SK-N-MC (cell line): ENCODE data around the gene PRKN.

Experiments
- DNase-seq: peaks from one replicate; pipeline ENCODE4 v3.0.0-alpha.2; 2011; ENCODE audit warnings: low read depth, low spot score
- H3K27ac ChIP-seq: fragments of 200-600 bp; sonication (generic); 2 replicates; pipeline ENCODE4 v1.5.1; 2016; ENCODE audit warnings: mixed run types
- H3K36me3 ChIP-seq: fragments of 200-600 bp; sonication (generic); 2 replicates; pipeline ENCODE4 v1.6.1; 2017; ENCODE audit warnings: antibody characterized with exemption, low read length, mixed read lengths; ENCODE audit not compliant: insufficient read depth
- H3K4me3 ChIP-seq: fragments of 200-600 bp; sonication (generic); 2 replicates; pipeline ENCODE4 v1.5.1; 2016
- H3K9ac ChIP-seq: fragments of 200-600 bp; sonication (generic); 2 replicates; pipeline ENCODE4 v1.8.0; 2017; ENCODE audit warnings: mixed run types, mixed read lengths; ENCODE audit not compliant: insufficient read length
- H3K9me3 ChIP-seq: fragments of 200-600 bp; sonication (generic); 2 replicates; pipeline ENCODE4 v1.6.1; 2017; ENCODE audit warnings: low read depth, mild to moderate bottlenecking, antibody characterized with exemption, low read length, moderate library complexity, mixed read lengths
- EZH2 ChIP-seq: fragments of 200-600 bp; sonication (generic); IDR thresholded peaks from one replicate; pipeline ENCODE4 v1.6.1; 2017; ENCODE audit warnings: antibody characterized with exemption
- FOXP2 ChIP-seq: optimal IDR thresholded peaks from 2 replicates; pipeline ENCODE3; 2011; ENCODE audit warnings: mild to moderate bottlenecking, moderate library complexity; ENCODE audit not compliant: insufficient read depth; ENCODE audit errors: extremely low read length, control extremely low read depth
- POLR2AphosphoS5 ChIP-seq: IDR thresholded peaks from 2 replicates; pipeline ENCODE4 v1.6.1; 2012; ENCODE audit warnings: mild to moderate bottlenecking, low read depth, low read length, borderline replicate concordance

The PRKN gene

GRCh38 chr6:161844804-161845203 lies 882.8 kb downstream of the PRKN start:
- no peak overlapping the region for H3K9ac ChIP-seq
- no peaks in the 10 kb centered on the region for H3K9me3 ChIP-seq
- DNase-seq: no peak
- TF ChIP-seq FOXP2 (no peak), EZH2 (no peak), POLR2AphosphoS5 (no peak)
- no peak overlapping the region for H3K4me3 ChIP-seq
- H3K36me3 ChIP-seq: no peaks in the 10 kb centered on the region
- no peak overlapping the region for H3K27ac ChIP-seq

DNA sequence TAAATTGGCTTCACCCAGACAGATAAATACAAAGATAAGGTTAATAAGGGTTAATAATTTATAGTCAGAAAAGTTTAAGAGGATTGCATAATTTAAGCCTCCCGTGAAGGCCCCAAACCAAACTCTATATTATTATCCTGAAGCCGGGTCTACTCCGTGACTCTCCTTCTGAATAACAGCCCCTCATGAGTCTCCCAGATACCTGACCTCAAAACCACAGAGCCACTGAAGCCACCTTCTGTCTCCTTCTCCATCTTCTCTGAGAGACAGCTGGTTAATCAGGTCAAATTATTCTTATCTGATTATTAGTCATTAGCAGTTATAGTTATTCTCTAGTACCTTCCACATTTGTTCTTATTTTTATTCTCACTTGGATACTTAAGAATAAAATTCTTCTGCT lies 884.5 kb downstream of the PRKN start:
- no peak overlapping the region for H3K27ac ChIP-seq
- H3K9ac ChIP-seq: no peak overlapping the region
- no peaks in the 10 kb centered on the region for H3K36me3 ChIP-seq
- H3K4me3 ChIP-seq: no peak overlapping the region
- no peak for TF ChIP-seq EZH2
- TF ChIP-seq FOXP2: no peak
- TF ChIP-seq POLR2AphosphoS5: no peak
- H3K9me3 ChIP-seq: no peaks in the 10 kb centered on the region
- no peak for DNase-seq

DNA sequence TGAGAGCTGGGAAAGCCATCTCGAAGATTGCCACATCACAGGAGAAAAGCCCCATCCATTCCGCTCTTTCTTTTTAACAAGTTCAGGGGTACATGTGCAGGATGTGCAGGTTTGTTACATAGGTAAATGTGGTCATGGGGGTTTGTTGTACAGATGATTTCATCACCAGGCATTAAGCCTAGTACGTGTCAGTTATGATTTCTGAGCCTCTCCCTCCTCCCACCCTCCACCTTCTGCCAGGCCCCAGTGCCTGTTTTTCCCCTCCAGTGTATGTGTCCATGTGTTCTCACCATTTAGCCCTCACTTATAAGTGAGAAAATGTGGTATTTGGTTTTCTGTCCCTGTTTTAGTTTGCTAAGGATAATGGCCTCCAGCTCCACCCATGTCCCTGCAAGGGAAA lies 887.2 kb downstream of the PRKN start:
- no peak for TF ChIP-seq EZH2
- TF ChIP-seq POLR2AphosphoS5: no peak
- TF ChIP-seq FOXP2: no peak
- no peak overlapping the region for H3K9ac ChIP-seq
- H3K36me3 ChIP-seq: no peaks in the 10 kb centered on the region
- no peak for DNase-seq
- H3K27ac ChIP-seq: no peak overlapping the region
- H3K4me3 ChIP-seq: no peak overlapping the region
- H3K9me3 ChIP-seq: no peaks in the 10 kb centered on the region

- TF ChIP-seq FOXP2 (no peak), POLR2AphosphoS5 (no peak), EZH2 (no peak)
- no peak overlapping the region for H3K4me3 ChIP-seq
- H3K27ac ChIP-seq: no peak overlapping the region
- no peaks in the 10 kb centered on the region for H3K9me3 ChIP-seq
- H3K9ac ChIP-seq: no peak overlapping the region
- no peak for DNase-seq
- H3K36me3 ChIP-seq: no peaks in the 10 kb centered on the region
Observed at GRCh38 chr6:161838306-161839035, 889.1 kb downstream of the PRKN start.

GRCh38 chr6:161837854-161838253 lies 889.7 kb downstream of the PRKN start:
- no peaks in the 10 kb centered on the region for H3K9me3 ChIP-seq
- no peak overlapping the region for H3K9ac ChIP-seq
- no peaks in the 10 kb centered on the region for H3K36me3 ChIP-seq
- no peak overlapping the region for H3K4me3 ChIP-seq
- TF ChIP-seq EZH2 (no peak), FOXP2 (no peak), POLR2AphosphoS5 (no peak)
- no peak for DNase-seq
- H3K27ac ChIP-seq: no peak overlapping the region

- H3K4me3 ChIP-seq: no peak overlapping the region
- H3K36me3 ChIP-seq: no peaks in the 10 kb centered on the region
- H3K9me3 ChIP-seq: no peaks in the 10 kb centered on the region
- no peak overlapping the region for H3K9ac ChIP-seq
- no peak for DNase-seq
- H3K27ac ChIP-seq: no peak overlapping the region
- TF ChIP-seq FOXP2 (no peak), EZH2 (no peak), POLR2AphosphoS5 (no peak)
Observed at GRCh38 chr6:161837449-161837735, 890.2 kb downstream of the PRKN start.

- Histone ChIP-seq H3K9me3 (no peaks in the 10 kb centered on the region), H3K27ac (no peak overlapping the region), H3K36me3 (no peaks in the 10 kb centered on the region), H3K9ac (no peak overlapping the region), H3K4me3 (no peak overlapping the region)
- no peak for DNase-seq
- TF ChIP-seq FOXP2 (no peak), EZH2 (no peak), POLR2AphosphoS5 (no peak)
Observed at GRCh38 chr6:161836643-161837448, 890.7 kb downstream of the PRKN start.

DNA sequence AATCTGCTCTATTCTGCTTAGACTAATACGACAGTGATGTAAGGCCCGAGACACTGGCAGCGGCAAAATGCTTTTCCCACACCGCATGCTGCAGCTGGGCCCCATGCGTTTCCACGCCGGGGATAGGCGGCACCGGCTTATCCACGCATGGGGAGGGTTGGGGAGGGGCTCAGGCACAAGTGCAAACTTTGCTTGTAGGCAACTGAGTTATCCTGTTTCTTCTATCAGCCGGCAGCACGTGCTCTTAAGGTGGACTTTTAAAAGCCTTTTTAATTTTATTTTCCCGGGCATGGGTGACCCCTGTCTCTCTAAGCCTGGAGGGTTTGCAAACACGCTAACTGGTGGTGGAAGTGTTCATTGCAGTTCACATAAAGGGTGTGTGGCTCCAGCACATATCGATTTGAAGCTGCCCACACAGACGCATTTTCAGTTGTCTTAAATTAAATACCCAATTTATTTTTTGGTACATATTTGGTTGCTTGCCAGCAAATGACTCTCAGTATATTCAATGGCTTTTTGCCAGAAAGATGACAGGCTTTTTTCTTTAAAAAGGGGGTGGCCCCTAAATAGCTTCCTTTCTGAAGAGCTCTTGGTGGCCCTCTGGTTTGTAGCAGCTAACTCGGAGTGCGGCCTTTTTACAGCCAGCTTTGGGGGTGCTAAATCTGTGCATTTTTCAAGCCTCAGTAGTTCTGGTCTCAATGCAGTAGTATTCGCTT lies 891.9 kb downstream of the PRKN start:
- DNase-seq: no peak

DNA sequence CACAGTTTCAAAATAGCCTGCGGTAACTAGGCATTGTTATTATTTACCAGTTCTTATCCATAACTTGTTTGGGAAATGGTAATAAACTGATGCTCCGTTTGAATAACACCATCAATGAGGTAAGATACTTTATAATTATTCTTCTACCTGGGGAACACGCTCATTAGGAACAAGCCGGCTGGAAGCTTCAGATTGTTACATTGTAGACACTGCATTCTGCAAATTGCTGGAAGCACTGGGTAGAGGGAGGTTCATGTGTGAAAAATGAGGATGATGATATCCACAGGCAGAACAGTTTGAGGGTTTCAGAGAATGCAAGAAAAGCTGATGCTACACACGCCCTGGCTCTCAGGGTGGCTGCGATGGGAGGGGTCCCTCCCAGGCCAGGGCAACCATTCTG lies 893.1 kb downstream of the PRKN start:
- no peaks in the 10 kb centered on the region for H3K9me3 ChIP-seq

More for the DNA sequence above, 891.9 kb downstream of the PRKN start:
- Histone ChIP-seq H3K9ac (no peak overlapping the region), H3K36me3 (no peaks in the 10 kb centered on the region), H3K4me3 (no peak overlapping the region), H3K27ac (no peak overlapping the region), H3K9me3 (no peaks in the 10 kb centered on the region)
- TF ChIP-seq FOXP2 (no peak), POLR2AphosphoS5 (no peak), EZH2 (no peak)

More for the DNA sequence above, 893.1 kb downstream of the PRKN start:
- no peak for DNase-seq
- no peaks in the 10 kb centered on the region for H3K36me3 ChIP-seq
- no peak overlapping the region for H3K27ac ChIP-seq
- no peak overlapping the region for H3K9ac ChIP-seq
- no peak overlapping the region for H3K4me3 ChIP-seq
- TF ChIP-seq POLR2AphosphoS5: no peak
